HEK293T (cell line): ENCODE results near the gene PAWR.

Experiments
- ARNT ChIP-seq: fragments of 450-650 bp; IDR thresholded peaks from 2 replicates; pipeline ENCODE4 v1.6.1; 2017; ENCODE audit warnings: mild to moderate bottlenecking
- BHLHE40 ChIP-seq: fragments of 450-650 bp; IDR thresholded peaks from 2 replicates; pipeline ENCODE4 v1.6.1; 2016; ENCODE audit warnings: mild to moderate bottlenecking, moderate library complexity, borderline replicate concordance
- CTBP1 ChIP-seq: fragments of 450-650 bp; IDR thresholded peaks from 2 replicates; pipeline ENCODE4 v1.6.1; 2016; ENCODE audit warnings: borderline replicate concordance
- ELF4 ChIP-seq: fragments of 450-650 bp; IDR thresholded peaks from 2 replicates; pipeline ENCODE4 v1.6.1; 2017; ENCODE audit warnings: antibody characterized with exemption
- FOXA1 ChIP-seq: fragments of 450-650 bp; IDR thresholded peaks from 2 replicates; pipeline ENCODE4 v1.6.1; 2016; ENCODE audit warnings: mild to moderate bottlenecking
- LEF1 ChIP-seq: fragments of 450-650 bp; IDR thresholded peaks from 2 replicates; pipeline ENCODE4 v1.6.1; 2017; ENCODE audit warnings: mild to moderate bottlenecking, borderline replicate concordance
- PKNOX1 ChIP-seq: fragments of 450-650 bp; IDR thresholded peaks from 2 replicates; pipeline ENCODE4 v1.6.1; 2016
- SP1 ChIP-seq: fragments of 450-650 bp; IDR thresholded peaks from 2 replicates; pipeline ENCODE4 v1.6.1; 2017
- TARDBP ChIP-seq: fragments of 450-650 bp; IDR thresholded peaks from 2 replicates; pipeline ENCODE4 v1.6.1; 2016

GRCh38 chr12:79689061-79689476 is 1.7 kb downstream of the PAWR start:
- no peak for TF ChIP-seq ARNT
- no peak for TF ChIP-seq CTBP1
- TF ChIP-seq TARDBP, result no peak
- no peak for TF ChIP-seq BHLHE40
- TF ChIP-seq PKNOX1, result no peak
- TF ChIP-seq SP1, result no peak
- no peak for TF ChIP-seq FOXA1
- TF ChIP-seq ELF4, result no peak
- no peak for TF ChIP-seq LEF1
